Endothelial cell of umbilical vein (primary cell): ENCODE measurements around the gene UBE3D. TPM values are rescaled to one million over a fixed set of nuclear protein-coding genes. Genes with fewer than 3 reads are reported as not detected.

Experiments used
- BruUV-seq: library from RNA; stranded (reverse); fragments of 400-500 nt; replicated peaks from 2 replicates; lab custom pipeline; 2021; lab: Mats Ljungman, UMichigan
- CTCF ChIA-PET: fragments of 300-600, 350-600 bp; sonication (Branson Sonifier 250); formaldehyde crosslinking; loops from one replicate; lab custom pipeline; 2021; ENCODE audit warnings: antibody characterized with exemption, inconsistent platforms; lab: Charles Lee
- POLR2A ChIA-PET: fragments of 300-600, 350-600 bp; sonication (Branson Sonifier 250); formaldehyde crosslinking; loops from one replicate; lab custom pipeline; 2021; ENCODE audit warnings: antibody characterized with exemption, inconsistent platforms; lab: Charles Lee
- DNase-seq: peaks from one replicate; pipeline ENCODE4 v3.0.0-alpha.2; 2011; ENCODE audit warnings: low read depth, low spot score
- FAIRE-seq: peaks from 2 replicates; lab custom pipeline; 2011; peaks lifted over from hg19 to GRCh38; lab: Jason Lieb, UNC
- H2AFZ ChIP-seq: 2 replicates; pipeline ENCODE4 v1.6.0; 2012; ENCODE audit warnings: low read depth, low read length, control low read depth, inconsistent platforms
- H3K27ac ChIP-seq: 2 replicates; pipeline ENCODE4 v1.5.1; 2011; ENCODE audit warnings: low read depth, mild to moderate bottlenecking, control low read depth, low read length, moderate library complexity; ENCODE audit not compliant: insufficient read depth
- H3K27me3 ChIP-seq, 2 experiments: 2 replicates each; pipeline versions ENCODE4 v1.6.0 to v1.6.1; 2011; ENCODE audit warnings: low read length in 2 of 2, mixed read lengths in 1 of 2; ENCODE audit not compliant: control insufficient read depth in 2 of 2, insufficient read depth in 2 of 2
- H3K36me3 ChIP-seq, 2 experiments: 2 replicates in 1 of 2; 3 replicates in 1 of 2; pipeline ENCODE4 v1.5.1; 2011; ENCODE audit warnings: low read length in 2 of 2, mild to moderate bottlenecking in 1 of 2, moderate library complexity in 1 of 2; ENCODE audit not compliant: control insufficient read depth in 2 of 2, insufficient read depth in 2 of 2; ENCODE audit errors: extremely low read depth in 1 of 2
- H3K4me1 ChIP-seq: 3 replicates; pipeline ENCODE4 v1.5.1; 2011; ENCODE audit warnings: mild to moderate bottlenecking, low read length; ENCODE audit not compliant: control insufficient read depth, insufficient read depth; ENCODE audit errors: extremely low read depth
- H3K4me2 ChIP-seq: 2 replicates; pipeline ENCODE4 v1.6.1; 2011; ENCODE audit warnings: low read length, control low read depth, mixed read lengths; ENCODE audit not compliant: insufficient read depth
- H3K4me3 ChIP-seq, 3 experiments: fragments of 200-600 bp in 1 of 3; sonication (generic), shearing (Covaris generic) in 1 of 3; replicated peaks in 1 of 3; 2 replicates each; pipeline ENCODE4 v1.5.1; 2011 to 2016; ENCODE audit warnings: control low read depth in 3 of 3, low read length in 3 of 3, mild to moderate bottlenecking in 2 of 3, inconsistent platforms in 1 of 3, low read depth in 1 of 3, moderate library complexity in 1 of 3; ENCODE audit not compliant: insufficient read depth in 1 of 3
- H3K79me2 ChIP-seq: 2 replicates; pipeline ENCODE4 v1.6.0; 2012; ENCODE audit warnings: low read length, inconsistent platforms; ENCODE audit not compliant: control insufficient read depth, insufficient read depth
- H3K9ac ChIP-seq: replicated peaks from 2 replicates; pipeline ENCODE3; 2011; ENCODE audit warnings: low read length, control low read depth; ENCODE audit not compliant: insufficient read depth; ENCODE audit errors: extremely low read depth
- H3K9me1 ChIP-seq: replicated peaks from 3 replicates; pipeline ENCODE4 v1.6.0; 2011; ENCODE audit warnings: mild to moderate bottlenecking, low read length; ENCODE audit not compliant: control insufficient read depth, insufficient read depth; ENCODE audit errors: extremely low read depth
- H3K9me3 ChIP-seq: replicated peaks from 2 replicates; pipeline ENCODE4 v1.5.1; 2012; ENCODE audit warnings: low read length, inconsistent platforms; ENCODE audit not compliant: control insufficient read depth, insufficient read depth
- H4K20me1 ChIP-seq: replicated peaks from 2 replicates; pipeline ENCODE3; 2011; ENCODE audit warnings: mild to moderate bottlenecking, low read length; ENCODE audit not compliant: control insufficient read depth, insufficient read depth; ENCODE audit errors: extremely low read depth
- CTCF ChIP-seq, 2 donors: IDR thresholded peaks; 1 replicate in 1 of 2; 2 replicates in 1 of 2; pipeline ENCODE4 v1.5.1; 2011; ENCODE audit warnings: low read length in 2 of 2, mild to moderate bottlenecking in 2 of 2, moderate library complexity in 2 of 2, control low read depth in 1 of 2, inconsistent platforms in 1 of 2, low read depth in 1 of 2; ENCODE audit not compliant: insufficient read depth in 1 of 2; ENCODE audit errors: extremely low read depth in 1 of 2
- EZH2 ChIP-seq: IDR thresholded peaks from 2 replicates; pipeline ENCODE4 v1.6.1; 2012; ENCODE audit warnings: borderline replicate concordance, low read depth, mild to moderate bottlenecking, moderate library complexity, low read length, inconsistent platforms; ENCODE audit not compliant: severe bottlenecking
- FOS ChIP-seq: IDR thresholded peaks from 2 replicates; pipeline ENCODE4 v1.6.1; 2011; ENCODE audit warnings: mild to moderate bottlenecking, low read length, moderate library complexity, borderline replicate concordance; ENCODE audit not compliant: insufficient read depth
- GATA2 ChIP-seq: IDR thresholded peaks from 2 replicates; pipeline ENCODE4 v1.7.0; 2011; ENCODE audit warnings: low read depth, mild to moderate bottlenecking, moderate library complexity, mixed read lengths, low read length; ENCODE audit not compliant: insufficient read length, insufficient read depth
- MAX ChIP-seq: IDR thresholded peaks from 2 replicates; pipeline ENCODE4 v1.6.1; 2011; ENCODE audit not compliant: insufficient read depth, insufficient read length
- POLR2A ChIP-seq: IDR thresholded peaks from 2 replicates; pipeline ENCODE4 v1.6.1; 2012; ENCODE audit warnings: low read depth, mild to moderate bottlenecking, control low read depth, low read length
- POLR2AphosphoS5 ChIP-seq: IDR thresholded peaks from 2 replicates; pipeline ENCODE4 v1.6.1; 2012; ENCODE audit warnings: low read depth, mild to moderate bottlenecking, control low read depth, low read length, moderate library complexity; ENCODE audit not compliant: insufficient read depth
- dilution Hi-C: fragments of 300-500 bp; cut with MboI; formaldehyde crosslinking; loops from one replicate; pipeline ENCODE4 v1.15.0; 2019; ENCODE audit warnings: low sequenced_read_pairs; ENCODE audit not compliant: extremely low pct_ligation_motif_present
- intact Hi-C: fragments of 100-400 bp; cut with micrococcal nuclease; formaldehyde crosslinking; loops from one replicate; pipeline ENCODE4 v1.10.0; 2022
- polyA plus RNA-seq, 4 experiments: library from polyadenylated mRNA; depleted of rRNA in 3 of 4; stranded (reverse) in 3 of 4; unstranded in 1 of 4; fragments of >200 nt; gene quantifications; 2 replicates each; pipeline versions ENCODE4 v1.2.1 to v1.2.3, GENCODE V29; 2011 to 2012; ENCODE audit warnings: missing spikeins in 1 of 4
- total RNA-seq: library from RNA; stranded (reverse); gene quantifications from 2 replicates; pipeline ENCODE4 v1.2.3, GENCODE V29; 2021

Gene UBE3D
- total and polyA plus RNA-seq, 2 donors (not counting 3 experiments of a cell fraction or from before 2014, with no cell fraction given), result 1.9 to 6.2 TPM

GRCh38 chr6:82954356-82954755 is 111.3 kb downstream of the UBE3D start:
- FAIRE-seq (no peak), DNase-seq (no peak)
- Histone ChIP-seq H3K36me3 (peaks cover 0 to 2% of the 10 kb centered on the region in 2 experiments), H3K4me1 (no peaks in the 10 kb centered on the region), H3K4me3 (no peak overlapping the region), H3K27ac (no peak overlapping the region), H3K9ac (no peak overlapping the region), H2AFZ (no peak overlapping the region), H3K79me2 (no peaks in the 10 kb centered on the region), H3K9me3 (no peaks in the 10 kb centered on the region), H3K4me2 (no peak overlapping the region), H3K27me3 (no peaks in the 10 kb centered on the region), H3K9me1 (no peaks in the 10 kb centered on the region), H4K20me1 (no peaks in the 10 kb centered on the region)
- dilution Hi-C loops, result no loop called here
- intact Hi-C loops, result no loop called here
- ChIA-PET CTCF (interaction anchor here (0.9 kb wide), 1 partner anchor 111 kb away, joined by 3 read pairs; the partner anchor contains the start of gene UBE3D), POLR2A (no interaction called here)
- BruUV-seq, result no TSS peak
- TF ChIP-seq POLR2AphosphoS5 (no peak), CTCF (IDR thresholded peaks at IDR 0.05; ENCODE audit: extremely low read depth in 1 of 2, insufficient read depth in 1 of 2, low read depth in 1 of 2, low read length in 2 of 2) (no peak), GATA2 (no peak), FOS (no peak), EZH2 (no peak), MAX (no peak), POLR2A (no peak)
